Fibroblast of mammary gland (primary cell): Measurements from ENCODE around the gene KLF7.

Experiments
- DNase-seq: peaks from one replicate; pipeline ENCODE4 v3.0.0-alpha.2; 2010; ENCODE audit warnings: low read depth
- H3K4me3 ChIP-seq: 2 replicates; pipeline ENCODE4 v1.5.1; 2011; ENCODE audit warnings: low read depth, mild to moderate bottlenecking, low read length, moderate library complexity; ENCODE audit not compliant: control insufficient read depth
- CTCF ChIP-seq: conservative IDR thresholded peaks from 2 replicates; pipeline ENCODE4 v1.5.1; 2011; ENCODE audit warnings: low read depth, low read length, inconsistent platforms; ENCODE audit not compliant: control insufficient read depth, insufficient read depth

KLF7 gene

GRCh38 chr2:207142461-207142860 is 23.3 kb downstream of the KLF7 start:
- no peak for DNase-seq
- TF ChIP-seq CTCF, result no peak
- no peak overlapping the region for H3K4me3 ChIP-seq

GRCh38 chr2:207141386-207141785 is 24.4 kb downstream of the KLF7 start:
- no peak for TF ChIP-seq CTCF
- no peak for DNase-seq

GRCh38 chr2:207140265-207140664 is 25.5 kb downstream of the KLF7 start:
- no peak overlapping the region for H3K4me3 ChIP-seq
- TF ChIP-seq CTCF, result no peak
- no peak for DNase-seq

More at GRCh38 chr2:207141386-207141785, 24.4 kb downstream of the KLF7 start:
- no peak overlapping the region for H3K4me3 ChIP-seq

- DNase-seq, result no peak
- TF ChIP-seq CTCF, result no peak
- no peak overlapping the region for H3K4me3 ChIP-seq
Observed at GRCh38 chr2:207139552-207139951, 26.2 kb downstream of the KLF7 start.

GRCh38 chr2:207138627-207139297 is 27.0 kb downstream of the KLF7 start:
- H3K4me3 ChIP-seq, result no peak overlapping the region
- DNase-seq, result no peak
- no peak for TF ChIP-seq CTCF

GRCh38 chr2:207137596-207138337 is 28.0 kb downstream of the KLF7 start:
- no peak for DNase-seq
- no peak for TF ChIP-seq CTCF
- H3K4me3 ChIP-seq, result no peak overlapping the region
